ENCODE data around the gene TIMP2.

- TF ChIP-seq JUND (IDR thresholded peaks at IDR 0.05; ENCODE audit: low read length) (no peak), CTCF (IDR thresholded peaks at IDR 0.05; ENCODE audit: control extremely low read depth in 1 of 3, insufficient read depth in 1 of 3, low read depth in 1 of 3, low read length in 3 of 3) (no peak)
These were observed 722 bp upstream of the TIMP2 start for GRCh38 chr17:78925662-78926555.

Data from H1 (cell line).